ENCODE data around the gene DIP2C.
A peak's percentile ranks its signal among the peaks of the same experiment; 100 is the strongest.
"Not testable (repeated sequence)": the region's sequence is repeated elsewhere in the genome, so short reads cannot be mapped to it uniquely, and the experiment has no call there.

Gene DIP2C

GRCh38 chr10:378930-379704, 310.4 kb downstream of the DIP2C start:
- DNase-seq = no peak

GRCh38 chr10:378230-378929, 311.1 kb downstream of the DIP2C start:
- DNase-seq = no peak

DNA sequence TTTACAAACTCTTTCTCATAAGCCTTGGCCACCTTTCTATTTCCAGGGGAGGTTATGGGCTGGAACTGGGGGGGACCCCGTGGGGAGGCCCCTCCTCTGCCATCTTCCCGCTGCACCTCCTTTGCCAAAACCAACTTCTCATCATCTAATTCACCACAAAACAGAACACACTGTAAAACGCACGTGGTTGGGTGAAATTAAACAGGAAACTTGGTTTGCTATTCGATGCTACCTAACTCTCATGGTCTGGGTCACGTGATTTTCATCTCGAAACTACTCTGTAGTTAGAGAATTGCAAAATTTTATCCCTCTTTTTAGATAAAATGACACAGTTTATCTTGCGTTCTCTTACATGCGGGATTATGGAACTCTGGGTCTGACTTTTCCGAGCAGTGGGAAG, 312.2 kb downstream of the DIP2C start:
- no peak for DNase-seq

DNA sequence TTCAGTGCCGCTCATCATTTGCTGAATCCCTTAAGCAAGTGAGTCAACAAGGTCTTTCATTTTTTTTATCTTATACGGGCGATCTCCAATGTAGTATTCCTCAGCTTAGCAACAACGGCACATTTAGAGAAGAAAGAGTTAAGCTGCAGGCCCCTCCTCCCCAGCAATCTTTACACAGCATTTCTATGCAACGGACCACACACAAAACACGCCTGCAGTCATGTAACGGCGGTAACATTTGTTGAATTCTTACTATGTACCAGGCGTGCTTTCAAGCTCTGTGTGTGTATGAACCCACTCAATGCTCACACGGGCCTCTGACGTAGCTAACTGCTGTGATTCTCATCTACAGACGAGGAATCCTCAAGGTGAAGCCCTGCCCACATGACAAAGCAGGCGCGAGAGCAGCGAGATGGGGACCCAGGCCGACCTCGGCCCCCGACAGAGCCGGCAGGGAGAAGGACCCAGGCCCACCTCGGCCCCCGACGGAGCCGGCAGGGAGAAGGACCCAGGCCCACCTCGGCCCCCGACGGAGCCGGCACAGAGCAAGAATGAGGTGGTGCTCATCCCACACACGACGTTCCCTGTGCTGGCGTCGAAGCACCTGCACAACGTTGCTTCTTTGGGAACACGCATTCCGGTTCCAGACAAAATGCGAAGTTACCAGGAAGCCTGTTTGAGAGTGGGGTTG, 313.5 kb downstream of the DIP2C start:
- no peak for DNase-seq

- DNase-seq = no peak
Observed at GRCh38 chr10:374354-374753, 315.1 kb downstream of the DIP2C start.

DNA sequence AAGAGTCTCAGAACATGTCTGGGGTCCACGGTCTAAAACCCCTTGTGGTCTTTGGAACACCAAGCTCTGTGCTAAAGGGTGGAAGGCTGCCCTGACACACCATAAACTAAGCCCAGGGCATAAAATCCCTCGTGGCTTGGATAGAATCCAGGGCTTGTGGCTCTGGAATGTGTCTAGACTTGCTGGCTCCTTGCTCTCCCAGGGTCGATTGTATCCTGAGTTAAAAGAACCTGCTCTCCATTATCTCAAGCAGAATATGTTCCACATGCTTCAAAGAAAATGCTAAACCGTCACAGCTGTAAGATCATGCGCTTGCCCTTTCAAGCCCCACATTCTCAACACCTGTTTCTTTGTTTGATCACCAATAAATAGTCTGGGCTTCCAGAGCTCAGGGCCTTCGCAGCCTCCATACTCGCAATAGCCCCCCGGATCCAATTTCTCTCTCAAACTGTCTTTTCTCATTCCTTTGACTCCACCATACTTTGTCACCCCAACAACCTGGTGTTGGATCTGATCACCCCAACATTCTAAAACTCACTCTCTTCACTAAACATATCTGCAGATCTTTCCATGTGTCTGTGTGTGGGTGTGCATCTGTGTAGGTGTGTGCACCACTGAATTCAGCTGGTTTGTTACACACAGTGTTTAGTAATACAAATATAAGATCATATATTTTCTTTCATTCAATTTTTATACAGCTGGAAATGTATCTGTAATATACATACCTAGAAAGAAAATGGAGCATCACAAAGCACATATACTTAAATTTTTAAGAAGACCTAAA, 315.8 kb downstream of the DIP2C start:
- no peak for DNase-seq

DNA sequence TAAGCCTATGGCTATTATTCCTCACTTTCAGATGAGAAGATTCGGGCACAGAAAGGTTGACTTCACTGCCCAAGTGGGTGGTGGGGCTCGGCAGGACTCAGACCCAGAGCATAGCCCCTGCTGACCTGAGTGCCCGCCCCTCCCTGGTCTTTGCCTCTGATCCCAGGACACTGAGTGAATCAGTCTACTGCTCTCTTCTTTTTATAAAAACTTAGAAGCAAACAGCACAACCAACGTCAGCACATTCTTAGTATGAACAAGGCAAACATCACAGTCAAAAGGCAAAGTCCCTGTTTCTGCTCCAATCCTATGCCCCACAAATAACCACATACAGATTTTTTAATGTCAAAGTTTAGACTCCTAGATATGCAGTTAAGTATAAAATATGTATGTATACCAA, 316.5 kb downstream of the DIP2C start:
- no peak for DNase-seq

- DNase-seq = no peak
Observed at GRCh38 chr10:372566-372965, 316.9 kb downstream of the DIP2C start.

DNA sequence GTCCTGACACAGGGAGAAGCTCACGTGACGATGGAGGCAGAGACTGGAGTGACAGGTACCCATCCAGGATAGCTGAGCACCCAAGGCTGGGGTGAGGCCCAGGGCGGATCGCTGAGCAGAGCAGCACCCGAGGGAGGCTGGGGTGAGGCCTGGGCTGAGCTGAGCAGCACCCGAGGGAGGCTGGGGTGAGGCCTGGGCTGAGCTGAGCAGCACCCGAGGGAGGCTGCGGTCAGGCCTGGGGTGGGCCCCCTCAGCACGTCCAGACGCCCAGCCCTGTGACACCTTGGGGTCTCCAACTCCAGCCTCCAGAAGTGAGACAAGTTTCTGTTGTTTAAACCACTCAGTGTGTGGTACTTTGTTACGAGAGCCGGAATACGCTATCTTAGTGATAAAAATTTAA, 318.0 kb downstream of the DIP2C start:
- DNase-seq = no peak

DNA sequence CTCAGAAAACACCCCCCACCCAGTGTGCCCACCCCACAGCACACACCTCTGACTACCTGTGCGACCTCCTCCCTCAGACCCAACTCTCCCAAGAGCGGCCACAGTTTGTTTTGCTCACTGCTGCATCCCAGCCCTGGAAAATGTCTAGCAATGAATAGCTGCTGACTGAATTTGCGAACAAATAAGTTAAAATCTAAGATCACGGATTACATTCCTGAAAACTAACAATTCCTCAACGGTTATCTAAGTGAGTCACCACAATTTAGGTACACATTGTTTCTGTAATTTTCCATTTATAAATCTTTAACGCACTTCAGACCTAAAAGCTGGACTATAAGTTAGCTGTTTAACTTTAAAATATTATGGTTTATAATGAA, 319.0 kb downstream of the DIP2C start:
- no peak for DNase-seq

DNA sequence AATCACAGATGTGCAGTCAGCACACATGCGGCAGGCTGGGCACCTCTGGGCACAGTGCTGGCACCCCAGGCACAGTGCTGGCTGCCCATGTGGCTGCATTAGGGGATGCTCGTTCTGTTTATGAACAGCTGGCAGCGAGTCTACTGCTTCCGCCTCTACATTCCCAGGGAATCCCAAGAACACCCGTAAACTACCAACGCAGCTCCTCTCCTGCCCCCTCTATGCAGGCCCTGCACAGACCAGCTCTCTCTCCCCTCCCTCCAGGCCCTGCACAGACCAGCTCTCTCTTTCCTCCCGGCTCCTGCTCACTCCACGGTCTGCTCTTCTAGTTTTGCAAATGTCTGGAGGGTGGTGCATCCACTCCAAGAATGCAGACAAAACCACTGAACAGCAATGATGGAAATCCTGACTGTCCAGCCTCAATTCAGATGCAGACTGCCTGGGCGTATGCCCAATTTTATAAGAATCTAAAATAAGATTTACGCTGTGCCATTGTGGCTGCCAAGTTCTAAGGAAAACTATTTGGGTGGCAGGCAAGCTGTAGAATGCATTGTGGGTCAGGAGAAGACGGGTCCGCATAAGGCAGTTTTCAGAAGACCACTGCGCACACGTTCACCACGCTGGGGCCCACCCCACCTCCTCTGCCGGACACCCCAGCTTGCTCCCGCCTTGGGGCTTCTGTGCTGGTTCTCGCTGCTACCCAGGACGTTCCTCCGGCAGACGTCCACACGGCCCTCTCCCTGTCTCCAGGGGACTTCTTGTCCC, 319.6 kb downstream of the DIP2C start:
- no peak for DNase-seq

- no peak for DNase-seq
Observed at GRCh38 chr10:369221-369683, 320.2 kb downstream of the DIP2C start.

- no peak for DNase-seq
Observed at GRCh38 chr10:368579-369220, 320.8 kb downstream of the DIP2C start.

GRCh38 chr10:368107-368506, 321.4 kb downstream of the DIP2C start:
- DNase-seq = not testable (repeated sequence)

DNA sequence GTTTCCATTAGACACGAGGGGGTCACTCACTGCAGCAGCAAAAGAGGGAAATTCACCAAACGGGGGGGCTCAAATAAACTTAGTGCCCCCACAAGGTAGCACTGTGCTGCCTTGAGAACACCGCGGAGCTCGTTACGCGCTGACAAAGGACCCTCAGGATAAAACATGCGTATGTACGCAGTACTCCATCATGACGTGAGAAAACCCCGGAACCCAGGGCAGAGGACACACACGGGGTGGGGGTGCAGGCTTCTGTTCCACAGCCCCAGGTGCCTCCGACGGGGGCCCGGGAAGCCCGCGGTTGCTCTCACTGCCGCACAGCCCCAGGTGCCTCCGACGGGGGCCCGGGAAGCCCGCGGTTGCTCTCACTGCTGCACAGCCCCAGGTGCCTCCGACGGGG, 321.8 kb downstream of the DIP2C start:
- DNase-seq = no peak

- no peak for DNase-seq
Observed at GRCh38 chr10:366186-366585, 323.3 kb downstream of the DIP2C start.

- no peak for DNase-seq
Observed at GRCh38 chr10:364267-364775, 325.1 kb downstream of the DIP2C start.

GRCh38 chr10:363152-363551, 326.3 kb downstream of the DIP2C start:
- no peak for DNase-seq

DNA sequence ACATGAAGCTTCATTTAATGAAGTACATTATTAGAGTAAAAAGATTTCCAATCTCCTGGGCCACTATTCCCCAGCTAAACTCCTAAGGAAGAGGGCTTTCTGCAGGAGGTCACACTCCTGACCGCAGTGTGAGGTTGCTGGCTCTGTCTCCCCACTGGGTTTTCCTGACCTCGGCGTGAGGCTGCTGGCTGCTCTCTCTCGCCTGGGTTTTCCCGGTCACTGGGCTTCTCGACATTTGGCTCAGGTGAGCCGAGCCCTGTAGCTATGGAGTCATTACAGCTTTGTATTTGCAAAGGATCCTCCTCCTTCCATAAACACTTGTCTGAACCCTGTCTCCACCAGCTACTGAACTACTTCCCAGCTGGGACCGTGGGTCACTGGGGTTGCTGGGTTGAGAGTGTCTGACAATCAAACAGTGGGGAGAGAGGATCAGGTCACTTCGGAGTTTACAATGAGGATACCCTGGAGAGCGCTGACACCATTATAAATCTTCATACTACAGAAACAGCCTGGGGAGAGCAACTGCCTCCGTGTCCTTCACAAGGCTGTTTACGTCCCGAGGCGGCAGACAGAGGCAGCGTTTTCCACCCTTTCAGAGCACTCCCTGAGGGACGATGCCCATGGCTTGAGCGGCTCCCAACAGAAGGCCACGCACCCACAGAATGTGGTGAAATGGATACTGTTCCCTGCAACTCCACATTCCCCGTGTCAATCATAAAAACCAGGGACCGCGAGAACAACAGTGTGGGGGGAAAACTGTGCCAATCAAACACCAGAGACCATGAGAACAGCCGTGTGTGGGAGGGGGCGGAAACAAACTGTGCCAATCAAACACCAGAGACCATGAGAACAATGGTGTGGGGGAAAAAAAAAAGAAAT, 328.0 kb downstream of the DIP2C start:
- DNase-seq = no peak

DNA sequence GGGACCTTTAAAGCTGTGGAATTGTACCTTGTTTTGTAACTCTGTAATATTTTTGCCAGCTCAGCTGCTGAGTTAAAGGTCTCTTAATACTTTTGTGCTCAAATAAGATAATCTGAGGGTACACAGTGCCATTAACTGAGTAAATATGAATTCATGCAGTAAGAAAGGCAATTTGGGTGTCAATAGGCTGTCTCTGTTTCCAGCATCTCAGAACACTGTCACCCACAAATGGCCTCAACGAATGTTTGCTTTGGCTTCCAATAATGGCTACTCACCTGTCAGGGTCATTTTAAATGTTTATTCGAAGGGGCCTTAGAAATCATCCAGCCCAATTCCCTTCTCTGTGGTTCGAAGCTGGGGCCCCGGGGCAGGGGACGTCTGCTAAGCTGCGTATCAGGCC, 328.8 kb downstream of the DIP2C start:
- peak; percentile 28 to 55 for DNase-seq

GRCh38 chr10:359762-360161, 329.7 kb downstream of the DIP2C start:
- no peak for DNase-seq
